Stomach (tissue), 9 donors: ENCODE data around the gene SDCBP2. TPM values are rescaled to one million over a fixed set of nuclear protein-coding genes. Genes with fewer than 3 reads are reported as not detected.

Experiments used
- DNase-seq, 2 donors: peaks; one replicate each; pipeline versions ENCODE4 v3.0.0 to v3.0.0-alpha.2; 2013 to 2019
- H3K27ac ChIP-seq, 5 donors: fragments of 200-600 bp in 4 of 5; sonication (generic) in 4 of 5; one replicate each; pipeline ENCODE4 v1.5.1; 2013 to 2019; ENCODE audit warnings: mild to moderate bottlenecking in 1 of 5, moderate library complexity in 1 of 5
- H3K27me3 ChIP-seq, 3 donors: fragments of 200-600 bp; sonication (generic); one replicate each; pipeline ENCODE4 v1.5.1; 2017 to 2019; ENCODE audit warnings: mixed run types in 1 of 3
- H3K36me3 ChIP-seq, 4 donors: fragments of 200-600 bp; sonication (generic); 1 replicate in 3 of 4; 2 replicates in 1 of 4; pipeline ENCODE4 v1.5.1; 2016 to 2019
- H3K4me1 ChIP-seq, 4 donors: fragments of 200-600 bp; sonication (generic); one replicate each; pipeline ENCODE4 v1.5.1; 2016 to 2019
- H3K4me3 ChIP-seq, 4 donors: fragments of 200-600 bp; sonication (generic) in 3 of 4; one replicate each; pipeline ENCODE4 v1.5.1; 2016 to 2019; ENCODE audit warnings: mild to moderate bottlenecking in 1 of 4
- H3K9me3 ChIP-seq, 4 donors: fragments of 200-600 bp; sonication (generic); one replicate each; pipeline ENCODE4 v1.5.1; 2016 to 2019
- EP300 ChIP-seq: sonication (generic); formaldehyde crosslinking; IDR thresholded peaks from one replicate; pipeline ENCODE4 v1.6.1; 2017; ENCODE audit warnings: antibody characterized with exemption
- POLR2A ChIP-seq, 4 donors: fragments of 450-650 bp; IDR thresholded peaks; one replicate each; pipeline ENCODE4 v1.6.1; 2016; ENCODE audit warnings: antibody characterized with exemption in 4 of 4, control low read depth in 2 of 4, mild to moderate bottlenecking in 1 of 4, moderate library complexity in 1 of 4
- POLR2AphosphoS5 ChIP-seq, 3 donors: sonication (generic); formaldehyde crosslinking; IDR thresholded peaks; one replicate each; pipeline ENCODE4 v1.6.1; 2016; ENCODE audit warnings: antibody characterized with exemption in 3 of 3
- WGBS, 5 donors: extraction: QIAGEN DNeasy Blood & Tissue Kit in 3 of 5; methylation state at CpG; one replicate each; pipeline versions ENCODE4 v1.1.5 to v1.1.7; 2013 to 2018; 5-methylcytosine and 5-hydroxymethylcytosine counted together
- intact Hi-C: fragments of 100-400 bp; cut with DNase I; formaldehyde crosslinking; loops from one replicate; pipeline ENCODE4 v1.15.1; 2023; ENCODE audit warnings: low total_unique reads
- polyA plus RNA-seq, 3 donors: library from polyadenylated mRNA; stranded (reverse); fragments of 200-250 nt; gene quantifications; one replicate each; pipeline ENCODE4 v1.2.3, GENCODE V29; 2013
- total RNA-seq, 5 donors: library from RNA; depleted of rRNA; stranded (reverse); fragments of >200 nt; gene quantifications; one replicate each; pipeline versions ENCODE4 v1.1.0 to v1.2.3, GENCODE V29; 2014 to 2016
- TF ChIP-seq, protein P1 (sequence below), 7 experiments: fragments of 450-650 bp in 4 of 7; fragments of 200-600 bp in 3 of 7; sonication (generic) in 3 of 7; IDR thresholded peaks; one replicate each; pipeline ENCODE4 v1.5.1; 2016 to 2019; ENCODE audit warnings: antibody characterized with exemption in 7 of 7, control low read depth in 2 of 7, mild to moderate bottlenecking in 1 of 7
- donor health status: healthy with polysubstance abuse.
- donor health status: Bipolar disorder and iron deficiency.
- donor health status: healthy.

Gene SDCBP2
- total and polyA plus RNA-seq, 8 donors, result 33.3 to 297 (median 60.5) TPM

DNA sequence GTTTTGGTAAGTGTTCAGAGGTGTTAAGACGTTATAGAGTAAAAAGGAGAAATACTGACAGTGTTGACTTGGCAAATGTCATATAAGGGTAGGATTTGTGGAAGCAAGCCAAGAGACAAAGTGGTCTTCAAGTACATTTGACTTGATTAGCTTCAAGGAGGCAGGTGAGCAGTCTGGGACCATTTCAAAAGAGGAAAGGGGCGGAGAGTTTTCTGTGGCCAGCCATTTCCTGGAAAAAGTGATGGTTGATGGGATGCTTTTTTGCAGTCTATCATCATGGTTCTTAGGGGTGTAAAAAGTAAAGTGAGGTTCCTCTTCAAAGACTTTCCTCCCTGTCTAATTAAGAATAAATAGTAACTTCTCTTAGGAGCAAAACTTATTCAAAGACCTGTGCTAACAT lies 35.2 kb upstream of the SDCBP2 start:
- H3K4me3 ChIP-seq, result no peak overlapping the region
- DNase-seq, result no peak
- no peaks in the 10 kb centered on the region for H3K27me3 ChIP-seq
- intact Hi-C loops, result no loop called here
- H3K36me3 ChIP-seq, result peaks cover 11 to 57% (median 43%) of the 10 kb centered on the region in 4 donors
- TF ChIP-seq POLR2AphosphoS5 (IDR thresholded peaks at IDR 0.05) (no peak), POLR2A (IDR thresholded peaks at IDR 0.05) (no peak), EP300 (no peak)
- TF ChIP-seq, protein P1, sequence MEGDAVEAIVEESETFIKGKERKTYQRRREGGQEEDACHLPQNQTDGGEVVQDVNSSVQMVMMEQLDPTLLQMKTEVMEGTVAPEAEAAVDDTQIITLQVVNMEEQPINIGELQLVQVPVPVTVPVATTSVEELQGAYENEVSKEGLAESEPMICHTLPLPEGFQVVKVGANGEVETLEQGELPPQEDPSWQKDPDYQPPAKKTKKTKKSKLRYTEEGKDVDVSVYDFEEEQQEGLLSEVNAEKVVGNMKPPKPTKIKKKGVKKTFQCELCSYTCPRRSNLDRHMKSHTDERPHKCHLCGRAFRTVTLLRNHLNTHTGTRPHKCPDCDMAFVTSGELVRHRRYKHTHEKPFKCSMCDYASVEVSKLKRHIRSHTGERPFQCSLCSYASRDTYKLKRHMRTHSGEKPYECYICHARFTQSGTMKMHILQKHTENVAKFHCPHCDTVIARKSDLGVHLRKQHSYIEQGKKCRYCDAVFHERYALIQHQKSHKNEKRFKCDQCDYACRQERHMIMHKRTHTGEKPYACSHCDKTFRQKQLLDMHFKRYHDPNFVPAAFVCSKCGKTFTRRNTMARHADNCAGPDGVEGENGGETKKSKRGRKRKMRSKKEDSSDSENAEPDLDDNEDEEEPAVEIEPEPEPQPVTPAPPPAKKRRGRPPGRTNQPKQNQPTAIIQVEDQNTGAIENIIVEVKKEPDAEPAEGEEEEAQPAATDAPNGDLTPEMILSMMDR (IDR thresholded peaks at IDR 0.05), result no peak
- H3K27ac ChIP-seq, result peak overlapping the region; percentile 26 to 74 (median 59)
- WGBS, 5 donors, result 46 to 64% (median 58%) methylated on average over 2 of the region's 2 CpGs
- peaks cover 0 to 52% (median 21%) of the 10 kb centered on the region in 4 donors for H3K4me1 ChIP-seq
- H3K9me3 ChIP-seq, result no peaks in the 10 kb centered on the region

DNA sequence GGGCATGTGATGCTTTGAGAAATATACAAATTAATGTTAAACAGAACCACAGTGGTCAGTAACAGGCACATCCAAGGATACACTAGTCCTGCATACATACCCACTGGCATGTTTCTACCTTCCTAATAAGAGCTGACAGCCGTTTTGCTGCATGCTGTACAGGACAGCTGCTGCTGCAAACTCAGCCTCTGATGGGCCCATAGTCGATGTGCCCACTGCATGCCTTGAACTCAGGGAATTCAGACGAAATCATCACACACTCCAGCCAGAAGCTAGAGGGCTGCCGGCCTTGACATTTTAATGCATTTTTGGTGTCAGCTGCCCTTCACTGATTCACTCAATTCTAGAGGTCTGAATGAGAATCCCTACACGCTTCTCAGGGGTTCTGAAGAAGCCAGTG lies 34.6 kb upstream of the SDCBP2 start:
- H3K36me3 ChIP-seq, result peaks cover 11 to 51% (median 38%) of the 10 kb centered on the region in 4 donors
- intact Hi-C loops, result no loop called here
- H3K27me3 ChIP-seq, result no peaks in the 10 kb centered on the region
- WGBS, 5 donors, result 85 to 95% (median 87%) methylated on average over 5 of the region's 5 CpGs
- H3K4me1 ChIP-seq, result peaks cover 0 to 47% (median 19%) of the 10 kb centered on the region in 4 donors
- TF ChIP-seq POLR2AphosphoS5 (IDR thresholded peaks at IDR 0.05) (no peak), EP300 (no peak), POLR2A (IDR thresholded peaks at IDR 0.05) (no peak)
- TF ChIP-seq, protein P1 (IDR thresholded peaks at IDR 0.05), result no peak
- peak overlapping the region in 4 of 5 donors; percentile 48 to 74 (median 62) for H3K27ac ChIP-seq
- no peaks in the 10 kb centered on the region for H3K9me3 ChIP-seq
- no peak overlapping the region for H3K4me3 ChIP-seq
- no peak for DNase-seq

DNA sequence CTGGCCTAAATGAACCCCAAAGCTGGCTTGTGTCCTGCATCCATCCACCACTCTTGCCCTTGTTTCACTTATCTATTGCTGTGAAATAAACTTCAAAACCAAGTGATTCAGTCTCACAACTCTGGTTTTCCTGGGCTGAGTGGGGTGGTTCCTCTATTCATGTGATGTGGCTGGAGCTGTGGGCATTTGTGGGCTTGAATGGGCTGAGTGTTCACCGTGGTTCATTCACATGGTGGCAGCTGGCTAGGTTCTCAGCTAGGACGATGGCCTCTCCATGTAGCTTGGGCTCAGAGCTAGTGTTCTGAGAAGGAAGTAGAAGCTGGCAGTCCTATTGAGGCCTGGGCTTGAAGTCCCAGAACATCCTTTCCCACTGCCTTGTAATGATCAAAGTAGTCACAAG lies 33.5 kb upstream of the SDCBP2 start:
- no peak for DNase-seq
- no peak overlapping the region for H3K4me3 ChIP-seq
- H3K27ac ChIP-seq, result no peak overlapping the region
- intact Hi-C loops, result no loop called here
- peaks cover 5 to 50% (median 37%) of the 10 kb centered on the region in 4 donors for H3K36me3 ChIP-seq
- no peaks in the 10 kb centered on the region for H3K9me3 ChIP-seq
- no peaks in the 10 kb centered on the region for H3K27me3 ChIP-seq
- peaks cover 0 to 44% (median 18%) of the 10 kb centered on the region in 4 donors for H3K4me1 ChIP-seq
- TF ChIP-seq EP300 (no peak), POLR2AphosphoS5 (IDR thresholded peaks at IDR 0.05) (no peak), POLR2A (IDR thresholded peaks at IDR 0.05) (no peak)
- TF ChIP-seq, protein P1 (IDR thresholded peaks at IDR 0.05), result no peak
- WGBS, 5 donors, result 69 to 77% (median 73%) methylated on average over 2 of the region's 2 CpGs

DNA sequence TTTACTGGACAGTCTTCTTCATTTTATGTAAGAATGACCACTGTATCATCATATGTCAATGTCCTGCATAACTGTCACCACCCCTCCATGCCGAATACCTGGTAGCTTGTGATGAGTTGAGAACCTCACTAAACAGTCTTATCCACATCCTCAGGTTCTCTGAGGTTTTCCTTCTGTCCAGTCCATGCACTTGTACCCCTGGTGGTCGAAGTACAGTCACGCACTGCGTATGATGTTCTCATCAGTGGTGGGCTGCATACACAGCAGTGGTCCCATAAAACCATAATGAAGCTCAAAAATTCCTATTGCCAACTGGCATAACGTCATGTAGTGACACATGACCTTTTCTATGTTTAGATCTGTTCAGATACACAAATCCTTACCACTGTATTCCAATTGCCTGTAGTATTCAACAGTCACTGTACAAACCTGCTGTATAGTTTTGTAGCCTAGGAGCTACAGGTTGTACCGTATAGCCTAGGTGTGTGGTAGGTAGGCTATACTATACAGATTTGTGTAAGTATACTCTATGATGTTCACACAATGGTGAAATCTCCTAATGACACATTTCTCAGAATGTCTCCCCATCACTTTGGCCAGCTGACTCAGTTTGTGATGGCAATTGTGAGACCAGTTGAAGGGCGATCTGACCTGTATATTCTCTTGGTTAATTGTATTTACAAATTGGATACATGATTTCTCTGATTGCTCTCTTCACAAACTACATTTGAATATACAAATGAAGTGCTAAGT lies 31.3 kb upstream of the SDCBP2 start:
- peaks cover 0 to 27% (median 10%) of the 10 kb centered on the region in 4 donors for H3K4me1 ChIP-seq
- peaks cover 5 to 56% (median 36%) of the 10 kb centered on the region in 4 donors for H3K36me3 ChIP-seq
- WGBS, 5 donors, result 71 to 94% (median 91%) methylated on average over 6 to 7 of the region's 7 CpGs
- no peak overlapping the region for H3K4me3 ChIP-seq
- intact Hi-C loops, result no loop called here
- no peaks in the 10 kb centered on the region for H3K9me3 ChIP-seq
- no peak overlapping the region for H3K27ac ChIP-seq
- H3K27me3 ChIP-seq, result no peaks in the 10 kb centered on the region
- DNase-seq, result no peak
- TF ChIP-seq, protein P1 (IDR thresholded peaks at IDR 0.05), result no peak
- TF ChIP-seq POLR2AphosphoS5 (IDR thresholded peaks at IDR 0.05) (no peak), POLR2A (IDR thresholded peaks at IDR 0.05) (no peak), EP300 (no peak)
